GM19452 (cell line): ENCODE results near the gene GNAQ.
"Not testable (repeated sequence)": the region's sequence is repeated elsewhere in the genome, so short reads cannot be mapped to it uniquely, and the experiment has no call there.

Experiments
- ATAC-seq: cut with Tn5 transposase; IDR thresholded peaks from one replicate; pipeline ENCODE4 v1.9.1; 2021; ENCODE audit not compliant: unreplicated experiment

Gene GNAQ

GRCh38 chr9:77798140-77798539, 233.5 kb downstream of the GNAQ start:
- ATAC-seq = no peak

DNA sequence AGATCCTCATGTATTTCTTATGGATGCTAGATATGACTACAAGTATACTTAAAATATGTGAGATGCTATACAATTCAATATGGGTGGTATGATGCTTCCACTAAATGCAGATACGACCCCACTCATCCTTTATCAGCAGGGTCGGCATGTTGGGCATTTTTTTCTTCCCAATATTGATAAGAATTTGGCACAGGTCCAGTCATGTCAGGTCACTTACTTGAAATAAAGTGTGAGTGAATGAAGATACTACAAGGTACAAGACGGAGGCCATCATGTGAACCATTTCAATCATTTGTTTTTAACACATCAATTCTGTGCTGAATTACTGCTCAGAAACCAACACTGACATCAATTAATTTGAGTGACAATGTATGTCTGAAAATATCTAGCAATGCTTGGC, 236.6 kb downstream of the GNAQ start:
- ATAC-seq = no peak

GRCh38 chr9:77793849-77794248, 237.8 kb downstream of the GNAQ start:
- ATAC-seq = no peak

- no peak for ATAC-seq
These were observed 241.7 kb downstream of the GNAQ start for GRCh38 chr9:77789891-77790290.

DNA sequence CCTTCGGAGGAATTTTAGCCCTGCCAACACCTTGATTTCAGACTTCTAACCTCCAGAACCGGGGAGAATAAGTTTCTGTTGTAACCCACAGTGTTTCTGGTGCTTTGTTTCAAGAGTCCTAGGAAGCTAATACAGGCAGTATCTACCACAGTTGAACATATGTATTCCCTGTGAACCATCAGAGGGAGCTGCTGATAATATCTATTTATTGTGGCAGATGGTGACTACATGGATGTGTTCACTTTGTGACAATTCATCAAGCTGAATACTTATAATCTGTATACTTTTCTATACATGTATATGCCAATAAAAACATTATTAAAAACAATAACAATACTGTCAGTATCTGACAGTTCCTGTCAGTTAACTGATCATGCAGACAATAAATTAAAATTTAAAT, 246.3 kb downstream of the GNAQ start:
- ATAC-seq = no peak

DNA sequence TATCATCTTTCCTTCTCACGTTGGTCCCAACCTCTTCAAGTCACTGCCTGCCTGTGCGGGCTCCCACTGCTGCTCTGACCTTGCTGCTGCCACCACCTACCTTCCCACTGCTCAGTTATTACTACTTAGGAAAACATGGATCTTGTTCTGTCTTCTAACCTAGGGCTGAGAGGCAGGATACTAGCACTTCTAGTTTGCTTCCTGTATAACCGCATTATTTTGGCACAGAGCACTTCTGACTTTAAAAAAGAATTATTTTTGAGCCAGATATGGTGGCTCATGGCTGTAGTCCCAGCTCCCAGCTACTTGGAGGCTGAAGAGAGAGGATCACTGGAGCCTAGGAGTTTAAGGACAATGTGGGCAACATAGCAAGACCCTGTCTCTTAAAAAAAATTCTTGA, 248.1 kb downstream of the GNAQ start:
- no peak for ATAC-seq

DNA sequence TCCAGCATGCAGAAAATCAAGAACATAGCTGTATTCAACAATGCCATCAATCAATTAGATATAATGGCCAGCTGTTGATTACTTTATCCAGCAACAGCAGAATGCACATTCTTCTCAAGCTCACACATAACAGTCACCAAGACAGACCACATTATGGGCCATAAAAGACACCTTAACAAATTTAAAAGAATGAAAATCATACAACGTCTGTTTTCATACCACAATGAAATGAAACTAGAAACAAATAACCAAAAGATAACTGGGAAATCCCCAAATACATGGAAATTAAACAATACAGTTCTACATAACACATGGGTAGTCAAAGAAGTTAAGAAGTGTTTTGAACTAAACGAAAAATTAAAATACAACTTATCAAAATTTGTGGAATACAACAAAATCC, 252.6 kb downstream of the GNAQ start:
- ATAC-seq = no peak

DNA sequence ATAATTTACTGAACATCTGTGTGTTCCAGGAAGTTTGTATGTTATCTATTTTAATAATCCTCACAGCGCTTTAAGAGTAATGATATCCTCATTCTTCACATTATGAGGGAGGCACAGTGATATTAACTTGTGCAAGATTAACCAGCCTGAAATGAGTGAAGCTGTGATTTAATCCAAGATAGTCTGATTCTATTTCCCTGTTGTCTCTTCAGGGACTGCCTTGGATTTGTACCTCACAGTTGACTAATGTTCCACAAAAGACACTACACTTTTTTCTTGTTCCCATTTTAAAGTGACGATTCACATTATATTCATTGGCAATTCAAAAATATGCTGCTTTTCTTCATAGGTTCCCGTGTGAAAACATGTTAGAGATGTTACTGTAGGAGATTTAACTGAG, 258.2 kb downstream of the GNAQ start:
- ATAC-seq = no peak

DNA sequence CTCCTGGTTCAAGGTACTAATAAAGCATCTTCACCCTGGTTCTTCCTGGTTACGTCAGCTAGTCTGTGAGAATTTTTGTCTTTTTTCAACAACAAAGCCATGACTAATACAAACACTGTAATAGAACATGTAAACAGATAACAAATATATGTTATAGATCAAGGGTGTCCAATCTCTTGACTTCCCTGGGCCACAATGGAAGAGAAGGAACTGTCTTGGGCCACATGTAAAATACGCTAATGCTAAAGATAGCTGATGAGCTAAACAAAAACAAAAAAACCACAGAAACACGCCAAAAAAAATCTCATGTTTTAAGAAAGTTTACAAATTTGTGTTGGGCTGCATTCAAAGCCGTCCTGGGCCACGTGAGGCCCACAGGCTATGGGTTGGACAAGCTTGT, 259.0 kb downstream of the GNAQ start:
- ATAC-seq = no peak

GRCh38 chr9:77771171-77771570, 260.4 kb downstream of the GNAQ start:
- ATAC-seq = no peak

- no peak for ATAC-seq
These were observed 261.3 kb downstream of the GNAQ start for GRCh38 chr9:77770340-77770739.

GRCh38 chr9:77769246-77769645, 262.4 kb downstream of the GNAQ start:
- ATAC-seq = no peak

DNA sequence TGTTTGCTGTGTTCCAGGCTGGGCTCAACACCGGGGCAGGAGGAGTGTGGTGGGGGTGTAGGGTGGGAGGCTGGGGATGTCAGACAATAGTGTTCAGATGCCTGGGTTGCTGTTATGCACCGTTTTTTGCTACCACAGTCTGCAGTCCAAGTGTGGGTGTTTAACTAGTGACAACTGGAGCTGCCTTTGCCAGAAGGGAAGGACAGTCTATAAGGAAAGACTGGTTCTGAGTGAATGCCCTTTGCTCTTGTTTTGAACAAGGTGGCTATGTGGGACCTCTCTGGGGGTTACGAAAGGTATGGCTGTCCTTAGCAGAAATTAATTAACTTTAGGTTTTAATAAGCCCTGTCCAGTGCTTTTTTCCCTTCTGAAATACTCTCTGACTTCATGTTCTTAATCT, 265.0 kb downstream of the GNAQ start:
- no peak for ATAC-seq

GRCh38 chr9:77765781-77766259, 265.8 kb downstream of the GNAQ start:
- ATAC-seq = no peak

- no peak for ATAC-seq
These were observed 266.5 kb downstream of the GNAQ start for GRCh38 chr9:77764894-77765780.

GRCh38 chr9:77763566-77763965, 268.0 kb downstream of the GNAQ start:
- no peak for ATAC-seq

DNA sequence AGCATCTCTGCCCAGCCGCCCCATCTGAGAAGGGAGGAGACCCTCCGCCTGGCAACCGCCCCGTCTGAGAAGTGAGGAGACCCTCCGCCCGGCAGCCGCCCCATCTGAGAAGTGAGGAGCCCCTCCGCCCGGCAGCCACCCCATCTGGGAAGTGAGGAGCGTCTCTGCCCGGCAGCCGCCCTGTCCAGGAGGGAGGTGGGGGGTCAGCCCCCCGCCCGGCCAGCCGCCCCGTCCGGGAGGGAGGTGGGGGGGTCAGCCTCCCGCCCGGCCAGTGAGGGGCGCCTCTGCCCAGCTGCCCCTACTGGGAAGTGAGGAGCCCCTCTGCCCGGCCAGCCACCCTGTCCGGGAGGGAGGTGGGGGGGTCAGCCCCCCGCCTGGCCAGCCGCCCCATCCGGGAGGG, 270.7 kb downstream of the GNAQ start:
- ATAC-seq = not testable (repeated sequence)

GRCh38 chr9:77759391-77759790, 272.2 kb downstream of the GNAQ start:
- no peak for ATAC-seq

- ATAC-seq = no peak
These were observed 275.2 kb downstream of the GNAQ start for GRCh38 chr9:77756449-77756848.

- no peak for ATAC-seq
These were observed 278.4 kb downstream of the GNAQ start for GRCh38 chr9:77753180-77753579.

DNA sequence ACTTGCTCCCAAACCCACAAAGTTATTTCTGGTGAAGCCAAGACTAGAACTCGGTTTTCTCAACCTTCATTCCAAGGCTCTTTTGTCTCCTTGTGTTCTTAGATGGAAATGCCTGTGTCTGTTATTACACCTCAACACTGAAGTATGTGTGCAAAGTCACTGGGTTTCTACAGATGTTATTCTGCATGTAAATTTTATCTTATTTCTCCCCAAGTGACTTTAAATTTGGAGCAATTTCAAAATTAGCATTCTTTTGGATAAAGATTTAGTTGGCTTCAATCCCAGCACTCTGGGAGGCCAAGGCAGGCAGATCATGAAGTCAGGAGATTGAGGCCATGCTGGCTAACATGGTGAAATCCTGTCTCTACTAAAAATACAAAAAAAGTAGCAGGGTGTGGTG, 279.1 kb downstream of the GNAQ start:
- ATAC-seq = no peak

GRCh38 chr9:77751341-77752091, 280.1 kb downstream of the GNAQ start:
- ATAC-seq = no peak
